ENCODE results near the gene ITGA3.

GRCh38 chr17:50087246-50087911, 31.5 kb downstream of the ITGA3 start:
- TF ChIP-seq EZH2 (IDR thresholded peaks at IDR 0.05; ENCODE audit: insufficient read depth, poor library complexity, severe bottlenecking) (no peak), EZH2phosphoT487 (IDR thresholded peaks at IDR 0.05; ENCODE audit: insufficient read depth, low read depth) (no peak)
